Measurements from ENCODE around the gene RPSA. TPM values are rescaled to one million over a fixed set of nuclear protein-coding genes. Genes with fewer than 3 reads are reported as not detected.
"Not testable (repeated sequence)": the region's sequence is repeated elsewhere in the genome, so short reads cannot be mapped to it uniquely, and the experiment has no call there.

The RPSA gene
- total RNA-seq, 2 donors from 2014 or later = 2,574 to 3,520 TPM

DNA sequence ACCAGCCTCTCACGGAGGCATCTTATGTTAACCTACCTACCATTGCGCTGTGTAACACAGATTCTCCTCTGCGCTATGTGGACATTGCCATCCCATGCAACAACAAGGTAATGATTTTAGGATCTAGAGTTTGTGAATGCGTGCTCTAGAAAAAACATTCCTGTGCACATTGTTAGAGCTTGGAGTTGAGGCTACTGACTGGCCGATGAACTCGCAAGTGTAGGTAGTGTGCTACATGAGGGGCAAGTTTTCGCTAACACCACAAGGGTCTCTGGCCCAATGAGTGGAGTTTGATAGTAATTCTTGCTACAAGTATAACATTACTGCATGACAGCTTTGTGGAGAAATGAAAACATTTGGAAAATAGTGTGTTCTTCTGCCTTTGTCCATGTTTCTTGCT lies 4.4 kb downstream of the RPSA start:
- no peak for DNase-seq (ENCODE audit: low spot score in 2 of 2)
- no peak for ATAC-seq
- Mint-ChIP-seq H3K9me3 (no peaks in the 10 kb centered on the region), H3K27ac (peak overlapping the region; percentile 27 to 87), H3K36me3 (peaks cover 58 to 69% of the 10 kb centered on the region in 2 donors)

DNA sequence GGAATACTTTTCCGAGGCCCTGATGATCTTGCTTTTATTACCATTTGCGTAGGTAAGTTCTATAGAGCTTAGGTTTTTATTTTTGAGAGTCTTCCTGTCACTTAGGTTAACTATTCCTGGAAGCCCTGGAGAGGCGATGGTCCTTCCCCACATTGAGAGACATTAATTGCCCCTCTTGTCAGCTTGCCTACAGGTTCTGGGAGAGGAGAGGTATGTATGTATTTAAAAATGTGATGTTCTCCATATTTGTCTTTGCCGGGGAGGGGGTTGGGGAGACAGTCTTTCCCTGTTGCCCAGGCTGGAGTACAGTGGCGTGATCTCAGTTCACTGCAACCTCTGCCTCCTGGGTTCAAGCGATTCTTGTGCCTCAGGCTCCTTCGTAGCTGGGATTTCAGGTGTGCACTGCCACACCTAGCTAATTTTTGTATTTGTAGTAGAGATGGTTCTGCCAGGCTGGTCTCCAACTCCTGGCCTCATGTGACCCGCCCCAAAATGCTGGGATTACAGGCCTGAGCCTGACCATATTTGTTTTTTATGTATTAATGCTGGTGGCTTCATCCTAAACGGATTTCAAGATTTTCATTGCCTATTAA lies 6.2 kb downstream of the RPSA start:
- ATAC-seq (no peak), DNase-seq (ENCODE audit: low spot score in 2 of 2) (no peak)
- Mint-ChIP-seq H3K36me3 (peaks cover 43 to 54% of the 10 kb centered on the region in 2 donors), H3K27ac (peak overlapping the region; percentile 22 to 93), H3K9me3 (no peaks in the 10 kb centered on the region)

DNA sequence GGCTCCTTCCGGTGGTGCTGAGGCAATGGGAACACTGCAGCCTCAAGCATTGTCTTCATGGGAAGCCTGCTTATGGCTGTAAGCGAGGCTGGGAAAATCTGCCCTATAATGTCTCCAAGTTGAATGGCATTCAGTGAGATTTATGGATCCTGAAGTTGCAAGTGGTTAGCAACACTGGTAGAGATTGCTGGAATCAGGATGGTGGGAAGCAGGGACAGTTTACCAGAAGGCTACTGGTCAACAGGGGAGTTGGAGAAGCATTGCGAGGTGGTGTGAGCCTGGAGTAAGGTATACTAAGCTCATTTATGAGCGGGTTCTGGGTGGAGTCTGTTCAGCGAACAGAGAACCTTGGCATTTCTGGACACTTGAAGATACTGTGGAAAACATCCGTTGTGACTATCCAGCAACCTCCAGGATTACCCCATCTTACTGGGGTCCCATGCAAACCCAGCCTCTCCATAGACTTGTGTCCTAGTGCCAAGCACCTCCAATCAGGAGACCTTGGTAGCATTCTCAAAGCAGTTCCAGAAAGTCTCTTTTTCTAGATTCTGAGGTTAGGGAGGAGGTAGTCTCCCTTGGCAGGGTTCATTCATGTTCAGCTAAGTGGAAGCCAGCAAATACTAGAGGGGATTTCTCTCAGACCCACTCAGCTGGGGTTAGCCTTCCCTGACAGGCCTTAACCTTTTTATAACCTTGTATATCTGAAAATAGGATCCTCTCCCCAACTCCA lies 7.3 kb downstream of the RPSA start:
- H3K9me3 Mint-ChIP-seq = no peaks in the 10 kb centered on the region
- DNase-seq (ENCODE audit: low spot score in 2 of 2) = no peak
- peak overlapping the region; percentile 77 to 93 for H3K27ac Mint-ChIP-seq
- peak; percentile 6 to 11 for ATAC-seq
- peaks cover 35 to 45% of the 10 kb centered on the region in 2 donors for H3K36me3 Mint-ChIP-seq

GRCh38 chr3:39414421-39414907 lies 7.9 kb downstream of the RPSA start:
- peaks cover 31 to 39% of the 10 kb centered on the region in 2 donors for H3K36me3 Mint-ChIP-seq
- H3K27ac Mint-ChIP-seq = peak overlapping the region; percentile 77 to 79
- DNase-seq (ENCODE audit: low spot score in 2 of 2) (no peak), ATAC-seq (peak; percentile 5 to 13)
- H3K9me3 Mint-ChIP-seq = no peaks in the 10 kb centered on the region

DNA sequence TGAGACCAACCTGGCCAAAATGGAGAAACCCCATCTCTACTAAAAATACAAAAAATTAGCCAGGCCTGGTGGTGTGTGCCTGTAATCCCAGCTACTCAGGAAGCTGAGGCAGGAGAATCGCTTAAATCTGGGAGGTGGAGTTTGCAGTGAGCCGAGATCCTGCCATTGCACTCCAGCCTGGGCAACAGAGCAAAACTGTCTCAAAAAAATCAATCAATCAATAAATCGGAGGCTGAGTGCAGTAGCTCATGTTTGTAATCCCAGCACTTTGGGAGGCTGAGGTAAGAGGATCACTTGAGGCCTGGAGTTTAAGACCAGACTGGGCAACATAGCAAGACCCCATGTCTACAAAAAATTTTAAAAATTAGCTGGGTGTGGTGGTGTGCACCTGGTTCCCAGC lies 8.8 kb downstream of the RPSA start:
- not testable (repeated sequence) for H3K9me3 Mint-ChIP-seq; DNase-seq (ENCODE audit: low spot score in 2 of 2); ATAC-seq
- Mint-ChIP-seq H3K27ac (peak overlapping the region; percentile 70 to 77), H3K36me3 (peaks cover 24 to 31% of the 10 kb centered on the region in 2 donors)

GRCh38 chr3:39415983-39416382 lies 9.5 kb downstream of the RPSA start:
- peak; percentile 28 to 36 for ATAC-seq
- Mint-ChIP-seq H3K9me3 (no peaks in the 10 kb centered on the region), H3K36me3 (peaks cover 19 to 27% of the 10 kb centered on the region in 2 donors), H3K27ac (peak overlapping the region in 1 of 2 donors; percentile 78)
- DNase-seq (ENCODE audit: low spot score in 2 of 2) = no peak

GRCh38 chr3:39416998-39417397 lies 10.5 kb downstream of the RPSA start:
- peaks cover 9 to 17% of the 10 kb centered on the region in 2 donors for H3K36me3 Mint-ChIP-seq
- peak overlapping the region in 1 of 2 donors; percentile 1 for H3K27ac Mint-ChIP-seq
- H3K9me3 Mint-ChIP-seq; DNase-seq (ENCODE audit: low spot score in 2 of 2): not testable (repeated sequence)
- peak in 1 of 2 donors; percentile 14 for ATAC-seq

GRCh38 chr3:39418556-39419225 lies 12.2 kb downstream of the RPSA start:
- not testable (repeated sequence) for H3K36me3 Mint-ChIP-seq; ATAC-seq; DNase-seq (ENCODE audit: low spot score in 2 of 2); H3K9me3 Mint-ChIP-seq
- peak overlapping the region in 1 of 2 donors; percentile 18 for H3K27ac Mint-ChIP-seq

GRCh38 chr3:39419742-39420315 lies 13.3 kb downstream of the RPSA start:
- no peak for ATAC-seq
- no peaks in the 10 kb centered on the region for H3K9me3 Mint-ChIP-seq
- no peak for DNase-seq (ENCODE audit: low spot score in 2 of 2)
- no peaks in the 10 kb centered on the region for H3K36me3 Mint-ChIP-seq
- no peak overlapping the region for H3K27ac Mint-ChIP-seq

DNA sequence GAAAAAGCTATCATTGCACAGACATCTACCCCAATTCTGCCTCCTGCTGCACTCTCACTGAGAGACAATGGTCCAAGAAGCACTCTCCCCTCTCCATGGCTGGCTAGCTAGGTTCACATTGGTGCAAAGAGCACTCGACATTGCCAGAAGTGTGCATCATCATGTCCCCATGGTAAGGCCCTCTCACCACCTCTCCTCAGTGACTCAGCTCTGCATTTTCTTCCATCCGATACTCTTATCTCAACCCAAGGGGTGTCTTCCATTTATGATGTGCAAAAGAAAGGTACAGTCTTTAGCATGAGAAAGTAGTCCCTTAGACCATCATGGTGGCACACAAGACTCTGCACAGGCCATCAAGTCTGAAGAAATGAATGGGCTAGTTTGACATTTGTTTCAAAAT lies 14.0 kb downstream of the RPSA start:
- no peak for ATAC-seq
- no peak overlapping the region for H3K27ac Mint-ChIP-seq
- H3K36me3 Mint-ChIP-seq = no peaks in the 10 kb centered on the region
- no peaks in the 10 kb centered on the region for H3K9me3 Mint-ChIP-seq
- no peak for DNase-seq (ENCODE audit: low spot score in 2 of 2)

DNA sequence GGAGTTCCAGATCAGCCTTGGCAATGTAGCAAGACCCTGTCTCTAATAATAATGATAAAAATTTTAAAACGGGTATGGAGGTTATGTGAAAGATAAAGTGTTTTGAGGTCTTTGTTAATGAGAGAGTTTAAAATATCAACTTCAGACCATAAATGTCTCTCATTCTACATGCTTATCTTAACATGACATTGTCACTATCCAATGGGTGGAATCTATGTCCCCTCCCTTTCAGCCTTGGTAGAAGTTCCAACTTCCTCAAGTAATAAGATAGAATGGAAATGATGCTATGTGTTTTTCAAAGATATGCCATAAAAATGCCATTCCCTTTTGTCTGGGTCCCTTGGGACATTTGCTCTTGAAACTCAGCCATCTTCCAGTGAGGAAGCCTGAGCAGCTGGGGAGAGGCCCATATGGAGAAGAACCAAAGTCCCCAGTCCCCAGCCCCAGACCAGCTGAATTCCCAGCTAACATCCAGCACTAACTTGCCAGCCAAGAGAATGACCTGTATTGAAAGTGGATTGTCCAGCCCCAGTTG lies 17.0 kb downstream of the RPSA start:
- ATAC-seq = no peak
- no peak for DNase-seq (ENCODE audit: low spot score in 2 of 2)
- Mint-ChIP-seq H3K9me3 (no peaks in the 10 kb centered on the region), H3K27ac (no peak overlapping the region), H3K36me3 (no peaks in the 10 kb centered on the region)

DNA sequence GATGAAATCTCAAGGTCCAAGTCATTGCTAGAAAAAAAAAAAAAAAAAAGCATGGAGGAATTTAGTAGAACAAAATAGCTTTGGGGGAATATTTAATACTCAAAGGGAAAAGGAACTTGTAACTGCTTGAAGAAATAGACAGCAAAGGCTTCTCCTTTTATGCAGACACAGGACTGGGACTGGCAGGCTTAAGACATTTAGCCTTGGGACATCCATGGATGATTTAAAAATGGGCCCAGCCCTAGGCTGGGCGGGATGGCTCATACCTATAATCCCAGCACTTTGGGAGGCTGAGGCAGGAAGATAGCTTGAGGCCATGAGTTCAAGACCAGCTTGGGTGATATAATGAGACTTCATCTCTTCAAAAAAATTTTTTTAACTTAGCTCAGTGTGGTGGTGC lies 19.8 kb downstream of the RPSA start:
- no peaks in the 10 kb centered on the region for H3K36me3 Mint-ChIP-seq
- H3K27ac Mint-ChIP-seq = no peak overlapping the region
- ATAC-seq (no peak), DNase-seq (ENCODE audit: low spot score in 2 of 2) (no peak)
- H3K9me3 Mint-ChIP-seq = no peaks in the 10 kb centered on the region

DNA sequence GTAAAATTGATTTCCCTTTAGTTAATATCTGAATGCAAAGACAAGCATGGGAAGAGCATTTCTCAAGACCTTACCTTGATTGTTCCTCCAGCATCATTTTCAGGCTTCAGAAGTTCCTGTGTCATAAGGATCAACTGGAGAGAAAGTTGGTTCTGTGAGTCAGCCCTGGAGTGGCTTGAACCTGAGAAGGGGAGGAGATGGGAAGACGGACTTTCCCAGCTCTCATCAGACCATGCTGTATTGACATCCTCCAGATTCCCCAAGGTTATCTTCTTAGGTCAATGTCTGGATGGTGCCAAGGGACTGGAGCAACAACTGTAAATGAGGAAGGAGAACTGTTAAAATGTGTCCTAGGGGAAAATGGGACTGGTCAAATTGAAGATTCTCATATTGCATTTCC lies 21.0 kb downstream of the RPSA start:
- Mint-ChIP-seq H3K27ac (no peak overlapping the region), H3K9me3 (no peaks in the 10 kb centered on the region), H3K36me3 (no peaks in the 10 kb centered on the region)
- no peak for ATAC-seq
- DNase-seq (ENCODE audit: low spot score in 2 of 2) = no peak

DNA sequence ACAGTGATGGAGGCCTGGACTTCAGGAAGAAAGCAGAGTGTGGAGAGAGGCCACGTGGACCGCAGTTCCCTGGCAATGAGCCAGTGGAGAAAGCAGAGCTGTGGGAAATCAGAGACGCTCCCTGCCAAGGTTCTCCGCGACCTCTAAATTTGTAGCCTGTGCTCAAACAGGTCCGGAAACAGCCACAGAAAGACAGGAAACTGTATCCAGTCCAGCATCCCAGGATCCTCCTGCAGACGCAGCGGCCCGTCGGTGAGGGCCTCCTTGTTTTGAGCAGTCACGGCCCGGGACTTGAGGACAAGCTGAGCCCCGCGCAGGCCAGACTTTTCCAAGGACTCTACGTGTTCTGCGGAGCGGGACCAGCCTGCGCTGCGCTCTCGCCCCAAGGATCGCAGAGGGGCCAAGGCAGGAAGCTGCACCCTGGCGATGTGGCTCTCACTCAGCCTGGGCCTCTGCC lies 22.3 kb downstream of the RPSA start:
- ATAC-seq (no peak), DNase-seq (ENCODE audit: low spot score in 2 of 2) (no peak)
- no peaks in the 10 kb centered on the region for H3K9me3 Mint-ChIP-seq
- H3K27ac Mint-ChIP-seq = no peak overlapping the region
- H3K36me3 Mint-ChIP-seq = no peaks in the 10 kb centered on the region

GRCh38 chr3:39429466-39429865 lies 22.9 kb downstream of the RPSA start:
- ATAC-seq (no peak), DNase-seq (ENCODE audit: low spot score in 2 of 2) (no peak)
- Mint-ChIP-seq H3K27ac (no peak overlapping the region), H3K9me3 (no peaks in the 10 kb centered on the region), H3K36me3 (no peaks in the 10 kb centered on the region)

GRCh38 chr3:39432342-39432741 lies 25.8 kb downstream of the RPSA start:
- Mint-ChIP-seq H3K27ac (peak overlapping the region in 1 of 2 donors; percentile 26), H3K36me3 (no peaks in the 10 kb centered on the region), H3K9me3 (no peaks in the 10 kb centered on the region)
- DNase-seq (ENCODE audit: low spot score in 2 of 2) = no peak
- no peak for ATAC-seq

GRCh38 chr3:39433642-39434041 lies 27.1 kb downstream of the RPSA start:
- H3K9me3 Mint-ChIP-seq = no peaks in the 10 kb centered on the region

More at GRCh38 chr3:39433642-39434041, 27.1 kb downstream of the RPSA start:
- DNase-seq (ENCODE audit: low spot score in 2 of 2) = no peak
- ATAC-seq = no peak
- Mint-ChIP-seq H3K27ac (no peak overlapping the region), H3K36me3 (no peaks in the 10 kb centered on the region)

All from activated naive CD4-positive, alpha-beta T cell treated with anti-CD3 and anti-CD28 coated beads, Interleukin-2, amount 50 U/mL, for 72 hours (primary cell).